ENCODE measurements around the gene FLNA. TPM values are rescaled to one million over a fixed set of nuclear protein-coding genes. Genes with fewer than 3 reads are reported as not detected.

FLNA gene
- total and polyA plus RNA-seq, 9 of the 15 experiments (the other 6 are each of a cell fraction or from before 2014, with no cell fraction given) = 6.2 to 735 (median 135) TPM

DNA sequence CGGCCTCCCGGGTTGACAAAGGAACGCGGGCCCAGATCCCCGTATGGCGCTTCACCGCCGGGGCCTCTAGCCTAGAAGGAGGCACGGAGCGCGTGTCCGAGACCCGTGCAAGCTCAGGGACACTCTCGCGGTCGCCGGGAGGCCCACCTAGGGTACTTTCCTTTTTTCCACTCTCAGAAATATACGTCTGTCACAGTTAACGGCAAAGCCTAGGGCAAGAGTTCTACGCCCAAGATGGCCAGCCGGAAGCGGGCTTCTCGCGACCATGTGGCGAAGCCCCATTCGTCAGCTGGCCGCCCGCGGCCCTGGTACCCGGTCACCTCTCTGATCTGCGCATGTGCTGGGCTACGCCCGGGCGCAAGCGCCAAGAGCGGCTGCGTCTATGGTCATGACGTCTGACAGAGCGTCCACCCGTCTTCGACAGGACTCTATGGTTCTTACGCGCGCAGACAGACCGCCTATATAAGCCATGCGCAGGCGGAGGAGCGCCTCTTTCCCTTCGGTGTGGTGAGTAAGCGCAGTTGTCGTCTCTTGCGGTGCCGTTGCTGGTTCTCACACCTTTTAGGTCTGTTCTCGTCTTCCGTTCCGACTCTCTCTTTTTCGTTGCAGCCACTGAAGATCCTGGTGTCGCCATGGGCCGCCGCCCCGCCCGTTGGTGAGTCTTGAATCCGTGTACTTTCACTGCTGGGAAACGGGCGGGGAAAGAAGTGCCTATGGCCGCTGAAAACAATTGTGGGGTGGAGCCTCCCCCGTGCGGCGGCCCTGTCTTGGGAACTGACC, 23.6 kb upstream of the FLNA start, which contains the start of gene RPL10 (continued):
- TF ChIP-seq, protein P1, sequence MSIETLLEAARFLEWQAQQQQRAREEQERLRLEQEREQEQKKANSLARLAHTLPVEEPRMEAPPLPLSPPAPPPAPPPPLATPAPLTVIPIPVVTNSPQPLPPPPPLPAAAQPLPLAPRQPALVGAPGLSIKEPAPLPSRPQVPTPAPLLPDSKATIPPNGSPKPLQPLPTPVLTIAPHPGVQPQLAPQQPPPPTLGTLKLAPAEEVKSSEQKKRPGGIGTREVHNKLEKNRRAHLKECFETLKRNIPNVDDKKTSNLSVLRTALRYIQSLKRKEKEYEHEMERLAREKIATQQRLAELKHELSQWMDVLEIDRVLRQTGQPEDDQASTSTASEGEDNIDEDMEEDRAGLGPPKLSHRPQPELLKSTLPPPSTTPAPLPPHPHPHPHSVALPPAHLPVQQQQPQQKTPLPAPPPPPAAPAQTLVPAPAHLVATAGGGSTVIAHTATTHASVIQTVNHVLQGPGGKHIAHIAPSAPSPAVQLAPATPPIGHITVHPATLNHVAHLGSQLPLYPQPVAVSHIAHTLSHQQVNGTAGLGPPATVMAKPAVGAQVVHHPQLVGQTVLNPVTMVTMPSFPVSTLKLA (conservative IDR thresholded peaks at IDR 0.05) = peak; percentile 14 to 41; a peak in 3 of 4 replicates
- no peak for TF ChIP-seq ZKSCAN3 (CRISPR knock-in tag; IDR thresholded peaks at IDR 0.05)
- TF ChIP-seq RAD21 (CRISPR knock-in tag; conservative IDR thresholded peaks at IDR 0.05 in 1 of 2, IDR thresholded peaks at IDR 0.05 in 1 of 2) = no peak; a peak in 1 of 4 replicates
- TF ChIP-seq, protein P2, sequence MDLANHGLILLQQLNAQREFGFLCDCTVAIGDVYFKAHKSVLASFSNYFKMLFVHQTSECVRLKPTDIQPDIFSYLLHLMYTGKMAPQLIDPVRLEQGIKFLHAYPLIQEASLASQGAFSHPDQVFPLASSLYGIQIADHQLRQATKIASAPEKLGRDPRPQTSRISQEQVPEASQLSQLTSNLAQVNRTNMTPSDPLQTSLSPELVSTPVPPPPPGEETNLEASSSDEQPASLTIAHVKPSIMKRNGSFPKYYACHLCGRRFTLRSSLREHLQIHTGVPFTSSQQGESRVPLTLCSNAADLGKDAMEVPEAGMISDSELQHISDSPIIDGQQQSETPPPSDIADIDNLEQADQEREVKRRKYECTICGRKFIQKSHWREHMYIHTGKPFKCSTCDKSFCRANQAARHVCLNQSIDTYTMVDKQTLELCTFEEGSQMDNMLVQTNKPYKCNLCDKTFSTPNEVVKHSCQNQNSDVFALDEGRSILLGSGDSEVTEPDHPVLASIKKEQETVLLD (IDR thresholded peaks at IDR 0.05) = peak; percentile 95
- TF ChIP-seq, protein P3, sequence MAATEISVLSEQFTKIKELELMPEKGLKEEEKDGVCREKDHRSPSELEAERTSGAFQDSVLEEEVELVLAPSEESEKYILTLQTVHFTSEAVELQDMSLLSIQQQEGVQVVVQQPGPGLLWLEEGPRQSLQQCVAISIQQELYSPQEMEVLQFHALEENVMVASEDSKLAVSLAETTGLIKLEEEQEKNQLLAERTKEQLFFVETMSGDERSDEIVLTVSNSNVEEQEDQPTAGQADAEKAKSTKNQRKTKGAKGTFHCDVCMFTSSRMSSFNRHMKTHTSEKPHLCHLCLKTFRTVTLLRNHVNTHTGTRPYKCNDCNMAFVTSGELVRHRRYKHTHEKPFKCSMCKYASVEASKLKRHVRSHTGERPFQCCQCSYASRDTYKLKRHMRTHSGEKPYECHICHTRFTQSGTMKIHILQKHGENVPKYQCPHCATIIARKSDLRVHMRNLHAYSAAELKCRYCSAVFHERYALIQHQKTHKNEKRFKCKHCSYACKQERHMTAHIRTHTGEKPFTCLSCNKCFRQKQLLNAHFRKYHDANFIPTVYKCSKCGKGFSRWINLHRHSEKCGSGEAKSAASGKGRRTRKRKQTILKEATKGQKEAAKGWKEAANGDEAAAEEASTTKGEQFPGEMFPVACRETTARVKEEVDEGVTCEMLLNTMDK (IDR thresholded peaks at IDR 0.05; ENCODE audit: borderline replicate concordance, insufficient read depth, low read depth, low read length, poor library complexity, severe bottlenecking) = peak; percentile 59
- peak; percentile 97 for TF ChIP-seq TAF9B (IDR thresholded peaks at IDR 0.05; ENCODE audit: partially characterized antibody)
- TF ChIP-seq, protein P4, sequence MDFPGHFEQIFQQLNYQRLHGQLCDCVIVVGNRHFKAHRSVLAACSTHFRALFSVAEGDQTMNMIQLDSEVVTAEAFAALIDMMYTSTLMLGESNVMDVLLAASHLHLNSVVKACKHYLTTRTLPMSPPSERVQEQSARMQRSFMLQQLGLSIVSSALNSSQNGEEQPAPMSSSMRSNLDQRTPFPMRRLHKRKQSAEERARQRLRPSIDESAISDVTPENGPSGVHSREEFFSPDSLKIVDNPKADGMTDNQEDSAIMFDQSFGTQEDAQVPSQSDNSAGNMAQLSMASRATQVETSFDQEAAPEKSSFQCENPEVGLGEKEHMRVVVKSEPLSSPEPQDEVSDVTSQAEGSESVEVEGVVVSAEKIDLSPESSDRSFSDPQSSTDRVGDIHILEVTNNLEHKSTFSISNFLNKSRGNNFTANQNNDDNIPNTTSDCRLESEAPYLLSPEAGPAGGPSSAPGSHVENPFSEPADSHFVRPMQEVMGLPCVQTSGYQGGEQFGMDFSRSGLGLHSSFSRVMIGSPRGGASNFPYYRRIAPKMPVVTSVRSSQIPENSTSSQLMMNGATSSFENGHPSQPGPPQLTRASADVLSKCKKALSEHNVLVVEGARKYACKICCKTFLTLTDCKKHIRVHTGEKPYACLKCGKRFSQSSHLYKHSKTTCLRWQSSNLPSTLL (IDR thresholded peaks at IDR 0.05) = no peak
